Karpas-422 (cell line): ENCODE data around the gene EYA3. TPM values are rescaled to one million over a fixed set of nuclear protein-coding genes. Genes with fewer than 3 reads are reported as not detected.

Source experiments
- DNase-seq: peaks from one replicate; pipeline ENCODE4 v3.0.0-alpha.2; 2015
- H2AFZ ChIP-seq: fragments of 200-600 bp; sonication (generic); 2 replicates; pipeline ENCODE4 v1.6.1; 2014; ENCODE audit warnings: antibody characterized with exemption, low read length, mixed read lengths
- H3K27ac ChIP-seq: fragments of 200-600 bp; sonication (generic); 2 replicates; pipeline ENCODE4 v1.5.1; 2014; ENCODE audit warnings: mild to moderate bottlenecking, low read length, moderate library complexity
- H3K27me3 ChIP-seq: fragments of 200-600 bp; sonication (generic); 2 replicates; pipeline ENCODE4 v1.6.1; 2014; ENCODE audit warnings: low read length, mixed read lengths
- H3K36me3 ChIP-seq: fragments of 200-600 bp; sonication (generic); 2 replicates; pipeline ENCODE4 v1.6.1; 2014; ENCODE audit warnings: low read length, mixed read lengths; ENCODE audit not compliant: insufficient read depth
- H3K4me1 ChIP-seq: fragments of 200-600 bp; sonication (generic); 2 replicates; pipeline ENCODE4 v1.6.1; 2014; ENCODE audit warnings: mild to moderate bottlenecking, low read length, mixed read lengths
- H3K4me2 ChIP-seq: fragments of 200-600 bp; sonication (generic); 2 replicates; pipeline ENCODE4 v1.6.1; 2014; ENCODE audit warnings: low read length, low read depth, mild to moderate bottlenecking; ENCODE audit not compliant: poor library complexity, severe bottlenecking
- H3K4me3 ChIP-seq: fragments of 200-600 bp; sonication (generic); 2 replicates; pipeline ENCODE4 v1.5.1; 2014; ENCODE audit warnings: mild to moderate bottlenecking, antibody characterized with exemption, low read length, mixed read lengths
- H3K79me2 ChIP-seq: fragments of 200-600 bp; sonication (generic); 2 replicates; pipeline ENCODE4 v1.6.1; 2014; ENCODE audit warnings: mild to moderate bottlenecking, low read length, mixed read lengths
- H3K9ac ChIP-seq: fragments of 200-600 bp; sonication (generic); 2 replicates; pipeline ENCODE4 v1.6.0; 2014; ENCODE audit warnings: low read length
- H3K9me2 ChIP-seq: fragments of 200-600 bp; sonication (generic), shearing (Covaris generic); replicated peaks from 2 replicates; pipeline ENCODE4 v1.6.0; 2014; ENCODE audit warnings: mild to moderate bottlenecking, low read length, moderate library complexity; ENCODE audit not compliant: insufficient read depth
- H3K9me3 ChIP-seq: fragments of 300-700, 200-600 bp; sonication (generic); 2 replicates; pipeline ENCODE4 v1.6.1; 2014; ENCODE audit warnings: low read length, mixed read lengths
- H4K20me1 ChIP-seq: fragments of 200-600 bp; sonication (generic); 2 replicates; pipeline ENCODE4 v1.6.1; 2014; ENCODE audit warnings: mild to moderate bottlenecking, antibody characterized with exemption, low read length, low read depth; ENCODE audit not compliant: insufficient read depth
- total RNA-seq: library from RNA; depleted of rRNA; stranded (reverse); fragments of >200 nt; shearing (Covaris generic); gene quantifications from 2 replicates; pipeline ENCODE4 v1.2.3, GENCODE V29; 2014; ENCODE audit warnings: low replicate concordance

Gene EYA3
- total RNA-seq, 1 experiment from 2014 or later: 28.3 TPM

GRCh38 chr1:28118640-28119307, 30.4 kb upstream of the EYA3 start:
- H3K4me3 ChIP-seq: no peak overlapping the region
- H3K36me3 ChIP-seq: no peaks in the 10 kb centered on the region
- H3K4me2 ChIP-seq: no peak overlapping the region

GRCh38 chr1:28115267-28115666, 26.9 kb upstream of the EYA3 start:
- DNase-seq: no peak
- Histone ChIP-seq H4K20me1 (no peaks in the 10 kb centered on the region), H3K9me3 (no peaks in the 10 kb centered on the region), H2AFZ (no peak overlapping the region), H3K9ac (no peak overlapping the region), H3K27ac (no peak overlapping the region), H3K4me1 (peaks cover 10% of the 10 kb centered on the region), H3K9me2 (no peaks in the 10 kb centered on the region), H3K79me2 (no peaks in the 10 kb centered on the region), H3K4me3 (no peak overlapping the region), H3K4me2 (no peak overlapping the region), H3K27me3 (no peaks in the 10 kb centered on the region), H3K36me3 (no peaks in the 10 kb centered on the region)

More at GRCh38 chr1:28118640-28119307, 30.4 kb upstream of the EYA3 start:
- Histone ChIP-seq H3K9ac (no peak overlapping the region), H3K79me2 (no peaks in the 10 kb centered on the region), H3K4me1 (peaks cover 6% of the 10 kb centered on the region), H3K27me3 (no peaks in the 10 kb centered on the region), H2AFZ (no peak overlapping the region), H4K20me1 (no peaks in the 10 kb centered on the region), H3K9me2 (no peaks in the 10 kb centered on the region), H3K9me3 (no peaks in the 10 kb centered on the region), H3K27ac (no peak overlapping the region)
- DNase-seq: no peak

DNA sequence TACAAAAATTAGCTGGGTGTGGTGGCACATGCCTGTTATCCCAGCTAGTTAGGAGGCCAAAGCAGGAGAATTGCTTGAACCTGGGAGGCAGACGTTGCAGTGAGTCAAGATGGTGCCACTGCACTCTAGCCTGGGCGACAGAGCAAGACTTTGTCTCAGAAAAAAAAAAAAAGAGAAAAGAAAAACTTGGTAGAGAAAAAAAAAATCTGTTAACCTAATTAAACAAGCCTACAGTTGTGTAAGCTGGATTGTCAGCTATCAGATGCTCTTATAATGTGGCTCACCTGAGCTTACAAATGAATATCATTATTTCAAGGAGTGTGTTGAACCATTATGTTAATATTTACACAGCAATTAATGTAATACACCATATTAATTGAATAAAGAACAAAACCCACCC, 26.4 kb upstream of the EYA3 start:
- H3K36me3 ChIP-seq: no peaks in the 10 kb centered on the region
- no peak overlapping the region for H3K4me3 ChIP-seq
- no peak overlapping the region for H3K4me2 ChIP-seq
- no peaks in the 10 kb centered on the region for H3K27me3 ChIP-seq
- no peaks in the 10 kb centered on the region for H3K79me2 ChIP-seq
- no peak overlapping the region for H3K9ac ChIP-seq
- DNase-seq: no peak
- H3K9me2 ChIP-seq: no peaks in the 10 kb centered on the region
- H3K9me3 ChIP-seq: no peaks in the 10 kb centered on the region
- H3K4me1 ChIP-seq: peaks cover 10% of the 10 kb centered on the region
- no peak overlapping the region for H3K27ac ChIP-seq
- H4K20me1 ChIP-seq: no peaks in the 10 kb centered on the region
- H2AFZ ChIP-seq: no peak overlapping the region

GRCh38 chr1:28113242-28113572, 24.8 kb upstream of the EYA3 start:
- H3K27ac ChIP-seq: no peak overlapping the region
- H3K4me2 ChIP-seq: no peak overlapping the region
- no peaks in the 10 kb centered on the region for H3K9me2 ChIP-seq
- H3K36me3 ChIP-seq: no peaks in the 10 kb centered on the region
- H3K9ac ChIP-seq: no peak overlapping the region
- H3K79me2 ChIP-seq: no peaks in the 10 kb centered on the region
- no peaks in the 10 kb centered on the region for H4K20me1 ChIP-seq
- DNase-seq: no peak
- H3K4me3 ChIP-seq: no peak overlapping the region
- H3K9me3 ChIP-seq: no peaks in the 10 kb centered on the region
- H3K4me1 ChIP-seq: peaks cover 10% of the 10 kb centered on the region
- H3K27me3 ChIP-seq: no peaks in the 10 kb centered on the region
- H2AFZ ChIP-seq: no peak overlapping the region

GRCh38 chr1:28112388-28113241, 24.2 kb upstream of the EYA3 start:
- no peaks in the 10 kb centered on the region for H4K20me1 ChIP-seq
- H3K27me3 ChIP-seq: no peaks in the 10 kb centered on the region
- H3K4me3 ChIP-seq: no peak overlapping the region
- H2AFZ ChIP-seq: no peak overlapping the region
- H3K9me2 ChIP-seq: no peaks in the 10 kb centered on the region
- no peaks in the 10 kb centered on the region for H3K36me3 ChIP-seq
- H3K4me2 ChIP-seq: no peak overlapping the region
- H3K27ac ChIP-seq: no peak overlapping the region
- peaks cover 10% of the 10 kb centered on the region for H3K4me1 ChIP-seq
- no peak overlapping the region for H3K9ac ChIP-seq
- no peaks in the 10 kb centered on the region for H3K9me3 ChIP-seq
- peak; percentile 55 for DNase-seq
- H3K79me2 ChIP-seq: no peaks in the 10 kb centered on the region

DNA sequence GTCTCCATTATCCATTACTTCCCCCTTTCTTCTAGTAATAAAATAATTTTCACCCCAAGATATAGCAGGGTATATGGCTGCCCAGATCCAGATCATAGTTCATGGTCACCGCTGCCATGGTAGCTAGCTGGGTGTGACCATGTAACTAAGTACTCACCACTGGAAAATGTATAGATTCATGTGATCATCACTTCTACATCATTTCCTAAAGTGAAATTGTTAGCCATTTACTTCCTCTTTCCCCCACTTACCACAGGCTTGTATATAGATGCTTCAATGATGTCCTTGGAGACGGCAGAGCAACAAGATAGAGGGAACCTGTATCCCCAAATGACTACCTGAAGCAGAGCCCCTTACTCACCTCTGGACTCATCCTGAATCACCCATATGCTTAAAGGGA, 22.7 kb upstream of the EYA3 start:
- H3K36me3 ChIP-seq: no peaks in the 10 kb centered on the region
- H4K20me1 ChIP-seq: no peaks in the 10 kb centered on the region
- no peaks in the 10 kb centered on the region for H3K9me2 ChIP-seq
- DNase-seq: peak; percentile 52
- H2AFZ ChIP-seq: no peak overlapping the region
- H3K27ac ChIP-seq: no peak overlapping the region
- no peaks in the 10 kb centered on the region for H3K9me3 ChIP-seq
- H3K9ac ChIP-seq: no peak overlapping the region
- no peak overlapping the region for H3K4me3 ChIP-seq
- no peak overlapping the region for H3K4me2 ChIP-seq
- no peaks in the 10 kb centered on the region for H3K79me2 ChIP-seq
- peaks cover 10% of the 10 kb centered on the region for H3K4me1 ChIP-seq
- H3K27me3 ChIP-seq: no peaks in the 10 kb centered on the region

GRCh38 chr1:28110555-28110954, 22.1 kb upstream of the EYA3 start:
- H4K20me1 ChIP-seq: no peaks in the 10 kb centered on the region
- H2AFZ ChIP-seq: no peak overlapping the region
- no peak overlapping the region for H3K4me2 ChIP-seq
- H3K9me3 ChIP-seq: no peaks in the 10 kb centered on the region
- no peaks in the 10 kb centered on the region for H3K79me2 ChIP-seq
- no peaks in the 10 kb centered on the region for H3K9me2 ChIP-seq
- H3K9ac ChIP-seq: no peak overlapping the region
- no peaks in the 10 kb centered on the region for H3K27me3 ChIP-seq
- H3K36me3 ChIP-seq: no peaks in the 10 kb centered on the region
- peaks cover 10% of the 10 kb centered on the region for H3K4me1 ChIP-seq
- H3K4me3 ChIP-seq: no peak overlapping the region
- H3K27ac ChIP-seq: no peak overlapping the region
- DNase-seq: no peak

- H3K79me2 ChIP-seq: no peaks in the 10 kb centered on the region
- H2AFZ ChIP-seq: no peak overlapping the region
- H3K36me3 ChIP-seq: no peaks in the 10 kb centered on the region
- DNase-seq: no peak
- no peaks in the 10 kb centered on the region for H3K27me3 ChIP-seq
- no peaks in the 10 kb centered on the region for H3K9me2 ChIP-seq
- H3K9me3 ChIP-seq: no peaks in the 10 kb centered on the region
- no peak overlapping the region for H3K9ac ChIP-seq
- H3K4me3 ChIP-seq: no peak overlapping the region
- no peaks in the 10 kb centered on the region for H4K20me1 ChIP-seq
- H3K27ac ChIP-seq: no peak overlapping the region
- peaks cover 10% of the 10 kb centered on the region for H3K4me1 ChIP-seq
- no peak overlapping the region for H3K4me2 ChIP-seq
Measured at GRCh38 chr1:28109639-28110038, 21.2 kb upstream of the EYA3 start.
